ENCODE data around the gene CGN. TPM values are rescaled to one million over a fixed set of nuclear protein-coding genes. Genes with fewer than 3 reads are reported as not detected.

The CGN gene
- total and polyA plus RNA-seq, 2 of the 13 experiments (the other 11 are each of a cell fraction or from before 2014, with no cell fraction given) = 0.75 to 0.81 TPM

DNA sequence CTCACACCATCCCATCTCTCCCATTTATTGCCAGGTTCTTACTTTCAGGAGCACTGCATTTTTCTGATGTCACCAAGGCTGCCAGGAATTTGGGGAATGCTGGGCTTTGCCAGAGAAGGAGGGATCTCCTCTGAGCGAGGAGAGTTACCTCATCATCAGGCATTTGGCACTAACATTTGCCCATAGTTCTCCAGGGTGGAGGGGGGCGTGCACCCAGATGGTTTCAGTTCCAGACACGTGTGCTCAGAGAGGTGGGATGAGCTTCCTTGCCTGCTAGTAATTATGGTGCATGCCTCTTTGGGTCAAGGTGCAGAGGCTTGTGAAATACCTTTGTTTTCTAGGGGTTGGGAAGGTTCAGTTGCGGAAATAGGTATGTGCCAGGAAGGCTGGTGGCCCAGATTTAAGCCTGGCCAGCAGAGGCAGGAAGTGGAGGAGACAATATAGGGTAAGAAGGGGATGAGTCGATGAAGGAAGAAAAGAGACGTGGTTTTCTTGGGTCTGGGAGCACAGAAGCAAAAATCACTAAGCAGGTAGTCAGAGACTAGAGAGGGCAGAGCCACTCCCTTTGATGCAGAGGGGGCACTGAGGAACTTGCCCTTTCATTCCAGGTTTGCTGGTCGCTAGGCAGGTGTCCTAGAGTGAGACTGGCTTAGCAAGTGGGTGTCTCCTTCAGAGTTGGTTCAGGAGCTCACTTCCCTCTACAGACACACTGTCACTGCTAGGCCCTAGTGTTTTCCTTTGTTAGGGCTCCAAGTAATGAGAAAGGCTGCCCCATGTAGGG lies 36.1 kb downstream of the CGN start (continued):
- TF ChIP-seq KAT8 (CRISPR knock-in tag; IDR thresholded peaks at IDR 0.05) (0 out of 2 replicates have a peak, but pooled peaks have one; percentile 44), HHEX (CRISPR knock-in tag; IDR thresholded peaks at IDR 0.05) (no peak), ZNF207 (IDR thresholded peaks at IDR 0.05; ENCODE audit: borderline replicate concordance) (no peak), NFIB (CRISPR knock-in tag; IDR thresholded peaks at IDR 0.05; ENCODE audit: borderline replicate concordance) (no peak), HNF1A (IDR thresholded peaks at IDR 0.05; ENCODE audit: low read depth) (peak; percentile 36; the same call in 1 of the 2 replicates), HNF1A (CRISPR knock-in tag; IDR thresholded peaks at IDR 0.05; ENCODE audit: borderline replicate concordance) (0 out of 2 replicates have a peak, but pooled peaks have one; percentile 28), U2AF1 (optimal IDR thresholded peaks at IDR 0.05; ENCODE audit: low read depth, low read length) (no peak), STAG1 (CRISPR knock-in tag; IDR thresholded peaks at IDR 0.05) (no peak), ZNF614 (CRISPR knock-in tag; IDR thresholded peaks at IDR 0.05; ENCODE audit: borderline replicate concordance) (peak; percentile 70; the same call in 1 of the 2 replicates), ZBTB43 (CRISPR knock-in tag; conservative IDR thresholded peaks at IDR 0.05) (peak; percentile 29; the same call in 1 of the 2 replicates), SP140L (CRISPR knock-in tag; IDR thresholded peaks at IDR 0.05; ENCODE audit: borderline replicate concordance) (no peak), SMAD1 (CRISPR knock-in tag; IDR thresholded peaks at IDR 0.05; ENCODE audit: borderline replicate concordance, low read depth) (no peak; the same call in 1 of the 2 replicates), ZBTB44 (CRISPR knock-in tag; IDR thresholded peaks at IDR 0.05) (no peak), RORA (CRISPR knock-in tag; IDR thresholded peaks at IDR 0.05) (no peak), ZEB1 (IDR thresholded peaks at IDR 0.05; ENCODE audit: insufficient replicate concordance, low read depth) (peak; percentile 82), YEATS4 (CRISPR knock-in tag; IDR thresholded peaks at IDR 0.05; ENCODE audit: borderline replicate concordance) (peak; percentile 64; the same call in 1 of the 2 replicates), ZNF879 (CRISPR knock-in tag; IDR thresholded peaks at IDR 0.05) (no peak), THAP11 (CRISPR knock-in tag; IDR thresholded peaks at IDR 0.05) (peak; percentile 69; the same call in 1 of the 2 replicates), ZNF468 (CRISPR knock-in tag; IDR thresholded peaks at IDR 0.05) (no peak), ZNF350 (CRISPR knock-in tag; IDR thresholded peaks at IDR 0.05; ENCODE audit: borderline replicate concordance, low read depth) (peak; percentile 74; the same call in 1 of the 2 replicates)
- TF ChIP-seq, protein P1, sequence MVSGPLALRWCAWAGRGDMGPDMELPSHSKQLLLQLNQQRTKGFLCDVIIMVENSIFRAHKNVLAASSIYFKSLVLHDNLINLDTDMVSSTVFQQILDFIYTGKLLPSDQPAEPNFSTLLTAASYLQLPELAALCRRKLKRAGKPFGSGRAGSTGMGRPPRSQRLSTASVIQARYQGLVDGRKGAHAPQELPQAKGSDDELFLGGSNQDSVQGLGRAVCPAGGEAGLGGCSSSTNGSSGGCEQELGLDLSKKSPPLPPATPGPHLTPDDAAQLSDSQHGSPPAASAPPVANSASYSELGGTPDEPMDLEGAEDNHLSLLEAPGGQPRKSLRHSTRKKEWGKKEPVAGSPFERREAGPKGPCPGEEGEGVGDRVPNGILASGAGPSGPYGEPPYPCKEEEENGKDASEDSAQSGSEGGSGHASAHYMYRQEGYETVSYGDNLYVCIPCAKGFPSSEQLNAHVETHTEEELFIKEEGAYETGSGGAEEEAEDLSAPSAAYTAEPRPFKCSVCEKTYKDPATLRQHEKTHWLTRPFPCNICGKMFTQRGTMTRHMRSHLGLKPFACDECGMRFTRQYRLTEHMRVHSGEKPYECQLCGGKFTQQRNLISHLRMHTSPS (CRISPR knock-in tag; IDR thresholded peaks at IDR 0.05; ENCODE audit: low read depth) = peak; percentile 92
